Measurements from ENCODE around the gene SLCO2B1.

The SLCO2B1 gene

DNA sequence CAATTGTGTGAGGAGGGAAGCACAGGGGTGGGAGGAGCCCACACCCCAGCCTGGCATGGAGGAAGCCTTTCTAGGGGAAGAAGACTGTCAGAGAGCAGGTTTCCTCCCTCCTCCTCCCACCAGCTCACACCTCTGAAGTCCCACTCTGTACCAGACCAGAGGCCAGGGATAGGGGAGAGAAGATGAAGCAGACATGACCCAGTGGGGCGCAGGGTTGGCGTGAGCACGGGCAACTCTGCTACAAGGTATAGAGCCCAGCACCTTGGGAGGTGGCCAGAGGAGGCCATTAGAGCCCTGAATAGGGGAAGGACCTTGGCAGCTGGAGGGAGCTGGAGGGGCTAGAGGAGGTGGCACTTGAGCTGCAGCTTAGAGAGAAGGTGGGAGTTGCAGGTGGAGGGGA lies 15.9 kb downstream of the SLCO2B1 start:
- peaks cover 3% of the 10 kb centered on the region for H3K27me3 ChIP-seq (replicated peaks; ENCODE audit: control insufficient read depth, insufficient read depth, low read length)
- H3K36me3 ChIP-seq (ENCODE audit: control insufficient read depth, insufficient read depth, low read length): no peaks in the 10 kb centered on the region
- no peak overlapping the region for H3K4me3 ChIP-seq (replicated peaks; ENCODE audit: low read depth, low read length)
- TF ChIP-seq, protein P1, sequence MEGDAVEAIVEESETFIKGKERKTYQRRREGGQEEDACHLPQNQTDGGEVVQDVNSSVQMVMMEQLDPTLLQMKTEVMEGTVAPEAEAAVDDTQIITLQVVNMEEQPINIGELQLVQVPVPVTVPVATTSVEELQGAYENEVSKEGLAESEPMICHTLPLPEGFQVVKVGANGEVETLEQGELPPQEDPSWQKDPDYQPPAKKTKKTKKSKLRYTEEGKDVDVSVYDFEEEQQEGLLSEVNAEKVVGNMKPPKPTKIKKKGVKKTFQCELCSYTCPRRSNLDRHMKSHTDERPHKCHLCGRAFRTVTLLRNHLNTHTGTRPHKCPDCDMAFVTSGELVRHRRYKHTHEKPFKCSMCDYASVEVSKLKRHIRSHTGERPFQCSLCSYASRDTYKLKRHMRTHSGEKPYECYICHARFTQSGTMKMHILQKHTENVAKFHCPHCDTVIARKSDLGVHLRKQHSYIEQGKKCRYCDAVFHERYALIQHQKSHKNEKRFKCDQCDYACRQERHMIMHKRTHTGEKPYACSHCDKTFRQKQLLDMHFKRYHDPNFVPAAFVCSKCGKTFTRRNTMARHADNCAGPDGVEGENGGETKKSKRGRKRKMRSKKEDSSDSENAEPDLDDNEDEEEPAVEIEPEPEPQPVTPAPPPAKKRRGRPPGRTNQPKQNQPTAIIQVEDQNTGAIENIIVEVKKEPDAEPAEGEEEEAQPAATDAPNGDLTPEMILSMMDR (IDR thresholded peaks at IDR 0.05; ENCODE audit: insufficient read depth, low read length, poor library complexity, severe bottlenecking): no peak
- no peak for DNase-seq (ENCODE audit: extremely low read depth, insufficient read length)

DNA sequence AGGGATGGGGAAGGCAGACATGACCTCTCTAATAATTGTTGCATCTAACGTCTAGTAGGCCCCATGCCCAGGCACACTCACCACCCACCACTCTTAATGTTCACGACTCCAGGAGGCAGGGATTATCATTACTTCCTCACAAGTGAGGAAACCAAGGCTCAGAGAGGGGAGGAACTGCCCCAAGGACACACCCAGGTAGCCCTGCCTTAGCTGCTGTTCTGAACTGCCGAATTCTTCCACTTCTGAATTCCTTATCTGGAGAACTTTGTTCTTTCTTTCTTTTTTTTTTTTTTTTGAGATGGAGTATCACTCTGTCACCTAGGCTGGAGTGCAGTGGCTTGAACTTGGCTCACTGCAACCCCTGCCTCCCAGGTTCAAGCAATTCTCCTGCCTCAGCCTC lies 16.7 kb downstream of the SLCO2B1 start:
- TF ChIP-seq, protein P1 (IDR thresholded peaks at IDR 0.05; ENCODE audit: insufficient read depth, low read length, poor library complexity, severe bottlenecking): no peak
- no peak for DNase-seq (ENCODE audit: extremely low read depth, insufficient read length)
- H3K36me3 ChIP-seq (ENCODE audit: control insufficient read depth, insufficient read depth, low read length): no peaks in the 10 kb centered on the region
- H3K27me3 ChIP-seq (replicated peaks; ENCODE audit: control insufficient read depth, insufficient read depth, low read length): peaks cover 3% of the 10 kb centered on the region
- H3K4me3 ChIP-seq (replicated peaks; ENCODE audit: low read depth, low read length): no peak overlapping the region

DNA sequence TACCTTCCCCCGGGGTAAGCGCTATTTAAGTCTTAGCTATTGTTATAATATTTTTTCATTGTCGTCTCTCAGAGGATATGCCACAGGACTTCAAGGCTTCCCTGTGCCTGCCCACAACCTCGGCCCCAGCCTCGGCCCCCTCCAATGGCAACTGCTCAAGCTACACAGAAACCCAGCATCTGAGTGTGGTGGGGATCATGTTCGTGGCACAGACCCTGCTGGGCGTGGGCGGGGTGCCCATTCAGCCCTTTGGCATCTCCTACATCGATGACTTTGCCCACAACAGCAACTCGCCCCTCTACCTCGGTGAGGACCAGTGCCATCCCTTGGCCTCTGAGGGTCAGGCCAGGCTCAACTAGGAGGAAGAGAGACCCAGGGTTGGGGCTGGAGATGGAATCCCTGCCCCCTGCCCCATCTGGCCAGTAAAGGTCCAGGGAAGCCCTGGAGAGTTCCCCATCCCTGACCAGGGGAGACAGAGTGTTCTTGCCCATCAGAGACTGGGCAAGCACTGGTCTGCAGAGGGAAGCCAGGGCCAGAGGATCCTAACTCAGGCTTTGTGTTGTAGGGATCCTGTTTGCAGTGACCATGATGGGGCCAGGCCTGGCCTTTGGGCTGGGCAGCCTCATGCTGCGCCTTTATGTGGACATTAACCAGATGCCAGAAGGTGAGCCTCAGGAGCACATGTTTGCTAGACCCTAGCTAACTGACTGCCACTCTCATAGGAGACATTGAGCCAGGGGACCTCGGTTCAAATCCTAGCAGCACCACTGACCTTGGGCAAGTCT lies 18.4 kb downstream of the SLCO2B1 start:
- TF ChIP-seq, protein P1 (IDR thresholded peaks at IDR 0.05; ENCODE audit: insufficient read depth, low read length, poor library complexity, severe bottlenecking): no peak
- Histone ChIP-seq H3K27me3 (replicated peaks; ENCODE audit: control insufficient read depth, insufficient read depth, low read length) (peaks cover 2% of the 10 kb centered on the region), H3K4me3 (replicated peaks; ENCODE audit: low read depth, low read length) (no peak overlapping the region), H3K36me3 (ENCODE audit: control insufficient read depth, insufficient read depth, low read length) (no peaks in the 10 kb centered on the region)
- no peak for DNase-seq (ENCODE audit: extremely low read depth, insufficient read length)

DNA sequence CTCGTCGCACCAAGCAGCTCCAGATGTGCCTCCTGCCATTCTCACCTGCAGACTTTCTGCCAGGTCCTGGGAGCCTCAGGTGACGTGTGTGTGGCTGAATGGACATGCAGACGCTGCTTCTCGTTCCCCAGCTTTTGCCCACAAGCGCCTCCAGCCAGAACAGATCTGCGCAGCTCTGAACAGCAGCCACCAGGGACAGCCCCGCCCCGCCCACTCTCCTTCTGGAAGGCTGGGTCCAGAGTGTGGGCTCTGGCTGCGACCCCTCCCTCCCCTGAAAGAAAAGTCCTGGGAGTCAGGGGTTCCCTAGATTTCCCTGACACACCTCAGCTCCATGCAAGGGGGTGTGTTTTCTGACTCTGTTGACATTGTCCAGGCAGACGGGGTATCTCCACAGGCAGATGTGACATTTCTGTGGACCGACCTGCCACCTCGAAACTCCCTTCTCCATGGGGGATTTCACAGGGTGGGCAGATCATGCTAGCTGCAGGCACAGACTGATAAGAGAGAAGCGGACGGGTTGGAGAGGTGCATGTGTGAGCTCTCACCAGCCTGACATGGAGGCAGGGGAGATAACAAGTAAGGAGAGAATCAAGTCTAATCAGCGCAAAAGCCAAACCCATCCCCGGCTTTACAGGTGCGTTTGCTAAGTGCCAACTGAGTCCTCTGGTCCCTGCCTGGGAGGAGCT lies 19.8 kb downstream of the SLCO2B1 start:
- TF ChIP-seq, protein P1 (IDR thresholded peaks at IDR 0.05; ENCODE audit: insufficient read depth, low read length, poor library complexity, severe bottlenecking): no peak
- Histone ChIP-seq H3K4me3 (replicated peaks; ENCODE audit: low read depth, low read length) (no peak overlapping the region), H3K36me3 (ENCODE audit: control insufficient read depth, insufficient read depth, low read length) (no peaks in the 10 kb centered on the region), H3K27me3 (replicated peaks; ENCODE audit: control insufficient read depth, insufficient read depth, low read length) (peaks cover 2% of the 10 kb centered on the region)
- DNase-seq (ENCODE audit: extremely low read depth, insufficient read length): no peak

DNA sequence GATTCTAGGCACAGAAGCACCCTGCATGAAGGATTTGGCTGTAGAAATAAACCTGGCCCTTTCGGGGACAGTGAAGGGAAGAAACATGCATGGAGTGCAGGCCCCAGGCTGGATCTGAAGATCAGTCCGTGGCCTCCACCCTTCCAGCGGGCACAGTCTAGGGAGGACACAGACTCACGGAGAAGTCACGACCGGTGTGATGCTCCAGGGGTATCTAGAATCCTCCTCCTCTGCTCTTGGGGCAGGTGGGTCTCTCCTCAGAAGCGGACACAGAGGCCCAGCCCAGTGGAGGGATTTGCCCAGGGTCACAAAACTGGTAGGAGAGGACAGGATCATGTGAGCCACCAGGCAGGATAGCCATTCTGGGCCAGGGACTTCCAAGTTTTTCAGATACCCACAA lies 22.4 kb downstream of the SLCO2B1 start:
- Histone ChIP-seq H3K36me3 (ENCODE audit: control insufficient read depth, insufficient read depth, low read length) (no peaks in the 10 kb centered on the region), H3K27me3 (replicated peaks; ENCODE audit: control insufficient read depth, insufficient read depth, low read length) (peaks cover 2% of the 10 kb centered on the region), H3K4me3 (replicated peaks; ENCODE audit: low read depth, low read length) (no peak overlapping the region)
- DNase-seq (ENCODE audit: extremely low read depth, insufficient read length): no peak
- TF ChIP-seq, protein P1 (IDR thresholded peaks at IDR 0.05; ENCODE audit: insufficient read depth, low read length, poor library complexity, severe bottlenecking): no peak

Data from GM06990 (cell line).